K562 (cell line): ENCODE data around the gene TRIM65. TPM values are rescaled to one million over a fixed set of nuclear protein-coding genes. Genes with fewer than 3 reads are reported as not detected.

ENCODE experiments used
- ATAC-seq: fragments of 200-7000 bp; cut with Tn5 transposase; 3 replicates; pipeline ENCODE4 v1.9.1; 2020; ENCODE audit warnings: moderate library complexity
- BruUV-seq: library from RNA; stranded (reverse); fragments of 400-500 nt; replicated peaks from 2 replicates; lab custom pipeline; 2021; lab: Mats Ljungman, UMichigan
- CTCF ChIA-PET: fragments of 300-600 bp; formaldehyde crosslinking; extraction: SDS; loops from one replicate; lab custom pipeline; 2021; ENCODE audit warnings: low intra/inter-chr PET ratio; lab: Yijun Ruan, JAX
- POLR2A ChIA-PET: fragments of 300-600, 350-650 bp; sonication (Branson Sonifier 250); formaldehyde crosslinking; extraction: SDS; loops from one replicate; lab custom pipeline; 2021; ENCODE audit warnings: antibody characterized with exemption, inconsistent platforms; lab: Yijun Ruan, JAX
- DNase-seq, 4 experiments: peaks; one replicate each; pipeline versions ENCODE4 v3.0.0 to v3.0.0-alpha.2; 2011 to 2018; ENCODE audit warnings: low spot score in 3 of 4, mixed read lengths in 3 of 4; ENCODE audit errors: extremely low read depth in 1 of 4
- FAIRE-seq: peaks from 2 replicates; lab custom pipeline; 2011; peaks lifted over from hg19 to GRCh38; lab: Jason Lieb, UNC
- H2AFZ ChIP-seq: 2 replicates; pipeline ENCODE4 v1.6.0; 2011; ENCODE audit warnings: low read depth, low read length, control low read depth, inconsistent platforms
- H3K27ac ChIP-seq: fragments of 200-600 bp; 3 replicates; pipeline ENCODE4 v1.8.0; 2011; ENCODE audit warnings: low read depth, mild to moderate bottlenecking, control low read depth, inconsistent platforms, low read length, moderate library complexity, mixed read lengths; ENCODE audit errors: extremely low read depth
- H3K27me3 ChIP-seq, 2 experiments: fragments of 300-600 bp in 1 of 2; 2 replicates in 1 of 2; 3 replicates in 1 of 2; pipeline versions ENCODE4 v1.6.0 to v1.8.0; 2011; ENCODE audit warnings: inconsistent platforms in 2 of 2, low read length in 2 of 2, mild to moderate bottlenecking in 1 of 2, mixed read lengths in 1 of 2, moderate library complexity in 1 of 2; ENCODE audit not compliant: control insufficient read depth in 2 of 2, insufficient read depth in 2 of 2
- H3K36me3 ChIP-seq: fragments of 300-600 bp; 3 replicates; pipeline ENCODE4 v1.8.0; 2011; ENCODE audit warnings: mild to moderate bottlenecking, low read length, inconsistent platforms; ENCODE audit not compliant: control insufficient read depth, insufficient read depth
- H3K4me1 ChIP-seq, 2 experiments: fragments of 200-600 bp in 1 of 2; replicated peaks in 1 of 2; 2 replicates in 1 of 2; 3 replicates in 1 of 2; pipeline versions ENCODE4 v1.5.1 to v1.8.0; 2011; ENCODE audit warnings: inconsistent platforms in 2 of 2, low read length in 2 of 2, mild to moderate bottlenecking in 1 of 2, mixed read lengths in 1 of 2, moderate library complexity in 1 of 2; ENCODE audit not compliant: control insufficient read depth in 2 of 2, insufficient read depth in 2 of 2
- H3K4me2 ChIP-seq: 2 replicates; pipeline ENCODE4 v1.6.1; 2011; ENCODE audit warnings: low read length, control low read depth, inconsistent platforms, mixed read lengths; ENCODE audit not compliant: insufficient read depth
- H3K4me3 ChIP-seq: fragments of 200-600 bp; sonication (generic), shearing (Covaris generic); 2 replicates; pipeline ENCODE4 v1.5.1; 2016; ENCODE audit warnings: control low read depth, inconsistent platforms
- H3K79me2 ChIP-seq: fragments of 200-600 bp; 3 replicates; pipeline ENCODE4 v1.8.0; 2011; ENCODE audit warnings: low read length, inconsistent platforms; ENCODE audit not compliant: control insufficient read depth, insufficient read depth
- H3K9ac ChIP-seq, 2 experiments: 2 replicates each; pipeline versions ENCODE4 v1.6.0 to v1.6.1; 2011; ENCODE audit warnings: low read depth in 2 of 2, low read length in 2 of 2, control low read depth in 1 of 2, inconsistent platforms in 1 of 2, mild to moderate bottlenecking in 1 of 2, mixed read lengths in 1 of 2; ENCODE audit not compliant: insufficient read depth in 1 of 2
- H3K9me1 ChIP-seq: one replicate; pipeline ENCODE4 v1.6.0; 2011; ENCODE audit warnings: inconsistent platforms, mild to moderate bottlenecking, low read length, moderate library complexity; ENCODE audit not compliant: control insufficient read depth, insufficient read depth
- H3K9me3 ChIP-seq: replicated peaks from 2 replicates; pipeline ENCODE4 v1.5.1; 2011; ENCODE audit warnings: low read depth, low read length, inconsistent platforms; ENCODE audit not compliant: control insufficient read depth, insufficient read depth
- H4K20me1 ChIP-seq: replicated peaks from 2 replicates; pipeline ENCODE4 v1.6.1; 2011; ENCODE audit warnings: low read length, inconsistent platforms, mixed read lengths; ENCODE audit not compliant: control insufficient read depth, insufficient read depth
- BMI1 ChIP-seq: fragments of 150-350 bp; IDR thresholded peaks from 2 replicates; pipeline ENCODE4 v1.6.1; 2014; ENCODE audit warnings: low read length
- HNRNPH1 ChIP-seq: fragments of 200-400 bp; formaldehyde crosslinking; optimal IDR thresholded peaks from 2 replicates; pipeline ENCODE3; 2017; ENCODE audit warnings: low read depth, mild to moderate bottlenecking, low read length, moderate library complexity
- KHSRP ChIP-seq: fragments of 450-650 bp; IDR thresholded peaks from 2 replicates; pipeline ENCODE4 v1.6.1; 2017
- NRF1 ChIP-seq, 2 experiments: fragments of 450-650 bp; IDR thresholded peaks in 1 of 2; conservative IDR thresholded peaks in 1 of 2; 2 replicates each; pipeline ENCODE4 v1.6.1; 2014; ENCODE audit warnings: mild to moderate bottlenecking in 2 of 2
- PPARD ChIP-seq: fragments of 250-450 bp; sonication (Bioruptor Pico); IDR thresholded peaks from 2 replicates; pipeline ENCODE4 v1.8.0; 2022; ENCODE audit warnings: inconsistent platforms, mild to moderate bottlenecking, moderate library complexity
- PTRF ChIP-seq: fragments of 450-650 bp; IDR thresholded peaks from 2 replicates; pipeline ENCODE4 v1.6.1; 2016; ENCODE audit warnings: mild to moderate bottlenecking, missing genetic modification characterization, missing compliant biosample characterization
- RFX5 ChIP-seq: IDR thresholded peaks from 2 replicates; pipeline ENCODE4 v1.6.1; 2011; ENCODE audit warnings: low read depth, mild to moderate bottlenecking, improper control_type of control experiment, low read length
- SIN3A ChIP-seq, 2 experiments: fragments of 150-350 bp in 1 of 2; IDR thresholded peaks; 2 replicates each; pipeline ENCODE4 v1.6.1; 2011 to 2016; ENCODE audit warnings: borderline replicate concordance in 2 of 2, low read depth in 2 of 2, low read length in 2 of 2, mild to moderate bottlenecking in 2 of 2, moderate library complexity in 2 of 2; ENCODE audit not compliant: control insufficient read depth in 1 of 2
- SIN3B ChIP-seq: fragments of 450-650 bp; IDR thresholded peaks from 2 replicates; pipeline ENCODE4 v1.6.1; 2017; ENCODE audit warnings: low read depth, mild to moderate bottlenecking, moderate library complexity
- WHSC1 ChIP-seq: IDR thresholded peaks from one replicate; pipeline ENCODE4 v1.6.1; 2012; ENCODE audit warnings: low read length, control low read depth, inconsistent platforms
- ZNF316 ChIP-seq: fragments of 450-650 bp; IDR thresholded peaks from 2 replicates; pipeline ENCODE4 v1.6.1; 2016
- ZNF436 ChIP-seq: fragments of 250-450, 450-650 bp; sonication (Bioruptor Pico); formaldehyde crosslinking; IDR thresholded peaks from 2 replicates; pipeline ENCODE4 v1.7.0; 2020; ENCODE audit warnings: mild to moderate bottlenecking
- WGBS: fragments of 100-300 bp; shearing (Covaris generic); methylation state at CpG from one replicate; pipeline ENCODE4 v1.1.6; 2016; ENCODE audit warnings: low coverage, mixed read lengths; ENCODE audit not compliant: insufficient coverage; ENCODE audit errors: missing lambda C conversion rate; 5-methylcytosine and 5-hydroxymethylcytosine counted together
- in situ Hi-C: fragments of 300-500 bp; cut with MboI; formaldehyde crosslinking; loops from 4 replicates; pipeline ENCODE4 v1.15.0; 2018; ENCODE audit warnings: inconsistent platforms, mixed read lengths
- intact Hi-C: fragments of 100-400 bp; cut with micrococcal nuclease; formaldehyde crosslinking; loops from 2 replicates; pipeline ENCODE4 v1.14.2; 2022
- polyA plus RNA-seq, 8 experiments: library from polyadenylated mRNA; depleted of rRNA in 4 of 8; stranded (reverse) in 5 of 8; unstranded in 3 of 8; fragments of >200 nt; fragmentation: Nextera tagmentation in 2 of 8; fragmentation: Illumina TruSeq in 1 of 8; extraction: Ambion mirVana in 2 of 8; extraction: Trizol in 1 of 8; gene quantifications; 2 replicates each; pipeline versions ENCODE4 v1.2.1 to v1.2.3, GENCODE V29; 2011 to 2014; ENCODE audit warnings: inconsistent platforms in 1 of 8, missing spikeins in 1 of 8
- total RNA-seq, 7 experiments: library from RNA; depleted of rRNA in 6 of 7; stranded (reverse); fragments of >200 nt in 6 of 7; fragmentation: Illumina TruSeq in 2 of 7; extraction: Trizol in 2 of 7; gene quantifications; 2 replicates each; pipeline versions ENCODE4 v1.2.1 to v1.2.3, GENCODE V29; 2011 to 2021; ENCODE audit warnings: low replicate concordance in 1 of 7
- TF ChIP-seq, protein P1 (sequence below): sonication (generic); formaldehyde crosslinking; IDR thresholded peaks from 2 replicates; pipeline ENCODE4 v1.5.0; 2020; ENCODE audit warnings: missing genetic modification reagents
- TF ChIP-seq, protein P2 (sequence below), 2 experiments: fragments of 450-650 bp; conservative IDR thresholded peaks; 2 replicates each; pipeline ENCODE4 v1.6.1; 2017; ENCODE audit warnings: mild to moderate bottlenecking in 2 of 2, moderate library complexity in 2 of 2
- TF ChIP-seq, protein P3 (sequence below): IDR thresholded peaks from 2 replicates; pipeline ENCODE4 v1.6.1; 2016; ENCODE audit warnings: missing genetic modification characterization, missing compliant biosample characterization
- TF ChIP-seq, protein P4 (sequence below): sonication (generic); formaldehyde crosslinking; IDR thresholded peaks from 2 replicates; pipeline ENCODE4 v1.8.1; 2023; ENCODE audit warnings: mild to moderate bottlenecking, missing genetic modification reagents, moderate library complexity

TRIM65 gene
- total and polyA plus RNA-seq, 9 of the 15 experiments (the other 6 are each of a cell fraction or from before 2014, with no cell fraction given), result 2.8 to 45.7 (median 22.9) TPM

DNA sequence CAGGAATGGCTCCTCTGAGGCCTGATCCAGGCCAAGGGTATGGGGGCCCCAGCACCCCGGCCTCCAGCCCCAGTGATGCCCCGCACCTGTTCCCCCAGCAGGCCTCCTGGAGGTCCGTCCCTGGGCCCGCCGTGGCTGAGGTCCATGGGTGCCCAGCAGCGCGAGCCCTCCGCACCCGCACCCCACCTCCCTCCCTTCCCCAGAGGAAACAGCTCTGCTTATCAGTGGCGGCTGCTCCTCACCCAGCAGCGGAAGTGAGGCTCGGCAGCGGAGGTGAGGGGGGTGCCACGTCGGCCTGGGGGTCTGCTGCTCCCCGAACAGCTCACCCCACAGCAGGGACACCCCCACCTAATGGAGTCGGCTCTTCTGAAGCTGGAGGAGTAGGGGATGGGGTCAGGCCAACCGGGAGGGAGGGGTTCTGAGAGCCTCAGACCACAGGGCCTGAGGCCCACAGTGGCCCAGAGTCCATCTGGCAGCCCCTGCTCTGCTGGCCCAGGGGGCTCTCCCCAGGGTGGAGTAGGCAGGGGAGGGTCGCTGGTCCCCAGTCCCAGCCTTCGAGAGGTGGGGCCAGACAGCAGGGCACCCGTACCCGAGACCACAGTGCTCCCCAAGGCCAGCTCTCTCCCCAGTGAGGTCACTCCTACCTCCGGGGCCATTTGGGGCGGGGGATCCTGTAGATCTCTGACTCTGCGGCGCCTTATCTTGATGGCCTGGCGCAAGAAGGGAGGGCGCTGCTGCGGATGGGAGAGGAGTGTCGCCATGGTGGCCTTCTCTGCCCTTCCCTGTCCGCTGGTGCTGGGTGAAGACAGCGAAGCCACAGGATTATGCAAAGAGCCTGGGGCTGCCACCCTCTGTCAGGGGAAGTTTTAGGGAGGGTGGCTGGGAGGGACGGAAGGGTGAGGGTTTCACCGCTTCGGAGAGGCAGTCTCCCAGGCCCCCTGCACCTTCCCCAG lies 52.9 kb downstream of the TRIM65 start, which contains the start of gene UNC13D:
Gene UNC13D, minus strand, starts transcription at position 828 of the 953 bp plus-strand sequence. Its CDS starts 67 bp downstream, at position 761.
- intact Hi-C loops (no loop called here), in situ Hi-C loops (no loop called here)
- BruUV-seq, result TSS peak; percentile 78
- Histone ChIP-seq H3K79me2 (peaks cover 52% of the 10 kb centered on the region), H3K4me1 (peaks cover 28 to 80% of the 10 kb centered on the region in 2 experiments), H3K4me3 (peak within 1 kb of the TSS; percentile 69), H3K27me3 (no peaks in the 10 kb centered on the region), H3K9me3 (no peaks in the 10 kb centered on the region), H3K9ac (peak within 1 kb of the TSS; percentile 95 to 98), H3K4me2 (peak within 1 kb of the TSS; percentile 99), H3K27ac (peak within 1 kb of the TSS; percentile 95), H3K9me1 (no peaks in the 10 kb centered on the region), H4K20me1 (no peaks in the 10 kb centered on the region), H3K36me3 (peaks cover 61% of the 10 kb centered on the region), H2AFZ (peak within 1 kb of the TSS; percentile 81)
- peak; percentile 72 for ATAC-seq
- ChIA-PET CTCF (no interaction called here), POLR2A (interaction anchor here (0.6 to 8.5 kb wide), 18 partner anchors 9 to 86 kb away, joined by 3 to 145 read pairs (median 4); partner anchors contain the start of genes UNK and WBP2)
- under 1% methylated on average over 31 of the region's 35 CpGs for WGBS
- DNase-seq, result peak; percentile 81 to 89 (median 82)
- FAIRE-seq, result peak; percentile 79
- TF ChIP-seq PPARD (CRISPR knock-in tag), result no peak
- TF ChIP-seq NRF1 (conservative IDR thresholded peaks at IDR 0.05 in 1 of 2, IDR thresholded peaks at IDR 0.05 in 1 of 2), result peak; percentile 80 to 83
- no peak for TF ChIP-seq BMI1
- no peak for TF ChIP-seq PTRF
- TF ChIP-seq, protein P1, sequence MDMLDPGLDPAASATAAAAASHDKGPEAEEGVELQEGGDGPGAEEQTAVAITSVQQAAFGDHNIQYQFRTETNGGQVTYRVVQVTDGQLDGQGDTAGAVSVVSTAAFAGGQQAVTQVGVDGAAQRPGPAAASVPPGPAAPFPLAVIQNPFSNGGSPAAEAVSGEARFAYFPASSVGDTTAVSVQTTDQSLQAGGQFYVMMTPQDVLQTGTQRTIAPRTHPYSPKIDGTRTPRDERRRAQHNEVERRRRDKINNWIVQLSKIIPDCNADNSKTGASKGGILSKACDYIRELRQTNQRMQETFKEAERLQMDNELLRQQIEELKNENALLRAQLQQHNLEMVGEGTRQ (CRISPR knock-in tag), result no peak
- TF ChIP-seq RFX5, result no peak
- TF ChIP-seq, protein P2, sequence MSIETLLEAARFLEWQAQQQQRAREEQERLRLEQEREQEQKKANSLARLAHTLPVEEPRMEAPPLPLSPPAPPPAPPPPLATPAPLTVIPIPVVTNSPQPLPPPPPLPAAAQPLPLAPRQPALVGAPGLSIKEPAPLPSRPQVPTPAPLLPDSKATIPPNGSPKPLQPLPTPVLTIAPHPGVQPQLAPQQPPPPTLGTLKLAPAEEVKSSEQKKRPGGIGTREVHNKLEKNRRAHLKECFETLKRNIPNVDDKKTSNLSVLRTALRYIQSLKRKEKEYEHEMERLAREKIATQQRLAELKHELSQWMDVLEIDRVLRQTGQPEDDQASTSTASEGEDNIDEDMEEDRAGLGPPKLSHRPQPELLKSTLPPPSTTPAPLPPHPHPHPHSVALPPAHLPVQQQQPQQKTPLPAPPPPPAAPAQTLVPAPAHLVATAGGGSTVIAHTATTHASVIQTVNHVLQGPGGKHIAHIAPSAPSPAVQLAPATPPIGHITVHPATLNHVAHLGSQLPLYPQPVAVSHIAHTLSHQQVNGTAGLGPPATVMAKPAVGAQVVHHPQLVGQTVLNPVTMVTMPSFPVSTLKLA (conservative IDR thresholded peaks at IDR 0.05), result peak in 1 of 2 experiments; percentile 18; a peak in 1 of 4 replicates
- no peak for TF ChIP-seq SIN3B
- TF ChIP-seq ZNF316, result no peak
- TF ChIP-seq WHSC1, result no peak
- no peak for TF ChIP-seq HNRNPH1
- TF ChIP-seq, protein P3, sequence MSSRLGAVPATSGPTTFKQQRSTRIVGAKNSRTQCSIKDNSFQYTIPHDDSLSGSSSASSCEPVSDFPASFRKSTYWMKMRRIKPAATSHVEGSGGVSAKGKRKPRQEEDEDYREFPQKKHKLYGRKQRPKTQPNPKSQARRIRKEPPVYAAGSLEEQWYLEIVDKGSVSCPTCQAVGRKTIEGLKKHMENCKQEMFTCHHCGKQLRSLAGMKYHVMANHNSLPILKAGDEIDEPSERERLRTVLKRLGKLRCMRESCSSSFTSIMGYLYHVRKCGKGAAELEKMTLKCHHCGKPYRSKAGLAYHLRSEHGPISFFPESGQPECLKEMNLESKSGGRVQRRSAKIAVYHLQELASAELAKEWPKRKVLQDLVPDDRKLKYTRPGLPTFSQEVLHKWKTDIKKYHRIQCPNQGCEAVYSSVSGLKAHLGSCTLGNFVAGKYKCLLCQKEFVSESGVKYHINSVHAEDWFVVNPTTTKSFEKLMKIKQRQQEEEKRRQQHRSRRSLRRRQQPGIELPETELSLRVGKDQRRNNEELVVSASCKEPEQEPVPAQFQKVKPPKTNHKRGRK (tag), result no peak
- peak in 1 of 2 experiments; percentile 31; a peak in 1 of 4 replicates for TF ChIP-seq SIN3A (IDR thresholded peaks at IDR 0.05; ENCODE audit: borderline replicate concordance in 2 of 2, control insufficient read depth in 1 of 2, low read depth in 2 of 2, low read length in 2 of 2)
- no peak for TF ChIP-seq KHSRP
- TF ChIP-seq, protein P4, sequence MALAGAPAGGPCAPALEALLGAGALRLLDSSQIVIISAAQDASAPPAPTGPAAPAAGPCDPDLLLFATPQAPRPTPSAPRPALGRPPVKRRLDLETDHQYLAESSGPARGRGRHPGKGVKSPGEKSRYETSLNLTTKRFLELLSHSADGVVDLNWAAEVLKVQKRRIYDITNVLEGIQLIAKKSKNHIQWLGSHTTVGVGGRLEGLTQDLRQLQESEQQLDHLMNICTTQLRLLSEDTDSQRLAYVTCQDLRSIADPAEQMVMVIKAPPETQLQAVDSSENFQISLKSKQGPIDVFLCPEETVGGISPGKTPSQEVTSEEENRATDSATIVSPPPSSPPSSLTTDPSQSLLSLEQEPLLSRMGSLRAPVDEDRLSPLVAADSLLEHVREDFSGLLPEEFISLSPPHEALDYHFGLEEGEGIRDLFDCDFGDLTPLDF (CRISPR knock-in tag), result no peak; the same call in 1 of the 2 replicates
- no peak for TF ChIP-seq ZNF436 (CRISPR knock-in tag)
